Vagina (tissue), 2 donors: ENCODE measurements around the gene DUSP8. TPM values are rescaled to one million over a fixed set of nuclear protein-coding genes. Genes with fewer than 3 reads are reported as not detected.
"Not testable (repeated sequence)": the region's sequence is repeated elsewhere in the genome, so short reads cannot be mapped to it uniquely, and the experiment has no call there.

Experiments
- DNase-seq, 2 donors: peaks; one replicate each; pipeline ENCODE4 v3.0.0-alpha.2; 2017; ENCODE audit errors: extremely low spot score in 2 of 2
- H3K27ac ChIP-seq: fragments of 200-600 bp; sonication (generic); one replicate; pipeline ENCODE4 v1.5.1; 2019
- H3K27me3 ChIP-seq: fragments of 200-600 bp; sonication (generic); one replicate; pipeline ENCODE4 v1.5.1; 2019
- H3K36me3 ChIP-seq, 2 donors: fragments of 200-600 bp; sonication (generic); one replicate each; pipeline ENCODE4 v1.5.1; 2017 to 2019
- H3K4me1 ChIP-seq: fragments of 200-600 bp; sonication (generic); one replicate; pipeline ENCODE4 v1.5.1; 2019
- H3K4me3 ChIP-seq, 2 donors: fragments of 200-600 bp; sonication (generic); 1 replicate in 1 of 2; 2 replicates in 1 of 2; pipeline ENCODE4 v1.5.1; 2016 to 2019
- H3K9me3 ChIP-seq: fragments of 200-600 bp; sonication (generic); one replicate; pipeline ENCODE4 v1.5.1; 2019
- POLR2A ChIP-seq, 2 donors: fragments of 450-650 bp; IDR thresholded peaks; one replicate each; pipeline ENCODE4 v1.6.1; 2017; ENCODE audit warnings: antibody characterized with exemption in 2 of 2, mild to moderate bottlenecking in 2 of 2, moderate library complexity in 2 of 2
- POLR2AphosphoS5 ChIP-seq, 2 donors: sonication (generic); formaldehyde crosslinking; IDR thresholded peaks; one replicate each; pipeline ENCODE4 v1.9.0; 2017; ENCODE audit warnings: antibody characterized with exemption in 2 of 2, mild to moderate bottlenecking in 2 of 2, low read depth in 1 of 2; ENCODE audit not compliant: insufficient read depth in 1 of 2
- intact Hi-C: fragments of 100-400 bp; cut with DNase I; formaldehyde crosslinking; loops from one replicate; pipeline ENCODE4 v1.15.1; 2023
- total RNA-seq: library from RNA; depleted of rRNA; stranded (reverse); fragments of >200 nt; gene quantifications from one replicate; pipeline ENCODE4 v1.2.3, GENCODE V29; 2016
- TF ChIP-seq, protein P1 (sequence below), 3 experiments: fragments of 450-650 bp in 2 of 3; fragments of 200-600 bp in 1 of 3; sonication (generic) in 1 of 3; IDR thresholded peaks; one replicate each; pipeline ENCODE4 v1.5.1; 2017 to 2019; ENCODE audit warnings: antibody characterized with exemption in 3 of 3, mild to moderate bottlenecking in 2 of 3, moderate library complexity in 2 of 3

The DUSP8 gene
- total RNA-seq, 1 donor from 2014 or later, result 2.9 TPM

DNA sequence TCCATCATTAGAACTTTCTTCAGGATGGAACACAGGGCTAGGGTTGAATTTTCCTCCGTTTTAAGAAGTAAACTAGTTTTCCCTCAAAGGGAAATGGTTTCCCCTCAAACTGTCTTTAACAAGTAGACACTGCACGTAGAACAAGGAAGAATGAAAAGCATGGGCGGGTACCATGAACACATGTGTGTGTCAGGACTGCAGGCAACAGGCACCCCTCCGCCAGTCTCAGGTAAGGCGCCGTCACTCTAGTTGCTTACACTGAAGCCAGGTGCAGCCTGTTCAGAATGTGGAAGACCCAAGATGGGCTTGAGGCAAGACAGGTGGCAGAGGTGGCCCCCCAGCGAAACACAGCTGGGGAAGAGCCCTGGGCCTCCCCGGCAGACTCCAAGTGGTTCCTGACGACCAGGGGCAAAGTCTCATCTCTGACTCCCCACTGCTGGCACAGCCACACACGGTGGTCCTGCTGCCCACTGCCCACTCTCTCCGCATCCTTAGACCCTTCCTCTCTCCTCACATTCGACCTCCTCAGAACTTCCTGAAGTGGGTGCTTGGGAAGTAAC lies 60.1 kb downstream of the DUSP8 start:
- H3K36me3 ChIP-seq, result no peaks in the 10 kb centered on the region
- H3K4me1 ChIP-seq, result peaks cover 78% of the 10 kb centered on the region
- H3K4me3 ChIP-seq, result no peak overlapping the region
- intact Hi-C loops, result loop anchor here (10.0 kb wide), 1 partner anchor 207 kb away; the partner anchor contains the start of gene TOLLIP
- H3K27ac ChIP-seq, result no peak overlapping the region
- H3K9me3 ChIP-seq, result no peaks in the 10 kb centered on the region
- H3K27me3 ChIP-seq, result no peaks in the 10 kb centered on the region
- DNase-seq, result no peak
- TF ChIP-seq POLR2A (IDR thresholded peaks at IDR 0.05) (no peak), POLR2AphosphoS5 (IDR thresholded peaks at IDR 0.05; ENCODE audit: insufficient read depth in 1 of 2, low read depth in 1 of 2) (no peak)

- intact Hi-C loops, result loop anchor here (10.0 kb wide), 1 partner anchor 206 kb away; the partner anchor contains the start of gene TOLLIP
- TF ChIP-seq, protein P1, sequence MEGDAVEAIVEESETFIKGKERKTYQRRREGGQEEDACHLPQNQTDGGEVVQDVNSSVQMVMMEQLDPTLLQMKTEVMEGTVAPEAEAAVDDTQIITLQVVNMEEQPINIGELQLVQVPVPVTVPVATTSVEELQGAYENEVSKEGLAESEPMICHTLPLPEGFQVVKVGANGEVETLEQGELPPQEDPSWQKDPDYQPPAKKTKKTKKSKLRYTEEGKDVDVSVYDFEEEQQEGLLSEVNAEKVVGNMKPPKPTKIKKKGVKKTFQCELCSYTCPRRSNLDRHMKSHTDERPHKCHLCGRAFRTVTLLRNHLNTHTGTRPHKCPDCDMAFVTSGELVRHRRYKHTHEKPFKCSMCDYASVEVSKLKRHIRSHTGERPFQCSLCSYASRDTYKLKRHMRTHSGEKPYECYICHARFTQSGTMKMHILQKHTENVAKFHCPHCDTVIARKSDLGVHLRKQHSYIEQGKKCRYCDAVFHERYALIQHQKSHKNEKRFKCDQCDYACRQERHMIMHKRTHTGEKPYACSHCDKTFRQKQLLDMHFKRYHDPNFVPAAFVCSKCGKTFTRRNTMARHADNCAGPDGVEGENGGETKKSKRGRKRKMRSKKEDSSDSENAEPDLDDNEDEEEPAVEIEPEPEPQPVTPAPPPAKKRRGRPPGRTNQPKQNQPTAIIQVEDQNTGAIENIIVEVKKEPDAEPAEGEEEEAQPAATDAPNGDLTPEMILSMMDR (IDR thresholded peaks at IDR 0.05), result no peak
- no peak for TF ChIP-seq POLR2A (IDR thresholded peaks at IDR 0.05)
- no peak for DNase-seq
- no peak overlapping the region for H3K27ac ChIP-seq
- no peaks in the 10 kb centered on the region for H3K9me3 ChIP-seq
- H3K4me1 ChIP-seq, result peaks cover 78% of the 10 kb centered on the region
- H3K36me3 ChIP-seq, result no peaks in the 10 kb centered on the region
- H3K27me3 ChIP-seq, result no peaks in the 10 kb centered on the region
- no peak overlapping the region for H3K4me3 ChIP-seq
These were observed 61.1 kb downstream of the DUSP8 start for GRCh38 chr11:1510928-1511327.

- H3K36me3 ChIP-seq, H3K27ac ChIP-seq, DNase-seq, H3K27me3 ChIP-seq, H3K9me3 ChIP-seq, H3K4me3 ChIP-seq: not testable (repeated sequence)
- intact Hi-C loops, result loop anchor here (10.0 kb wide), 1 partner anchor 206 kb away; the partner anchor contains the start of gene TOLLIP
- H3K4me1 ChIP-seq, result peaks cover 78% of the 10 kb centered on the region
These were observed 61.7 kb downstream of the DUSP8 start for GRCh38 chr11:1510351-1510750.

GRCh38 chr11:1509626-1510255 lies 62.3 kb downstream of the DUSP8 start:
- DNase-seq, result no peak
- H3K36me3 ChIP-seq, result no peaks in the 10 kb centered on the region
- H3K27ac ChIP-seq, result no peak overlapping the region
- no peaks in the 10 kb centered on the region for H3K9me3 ChIP-seq
- H3K4me1 ChIP-seq, result peaks cover 78% of the 10 kb centered on the region
- TF ChIP-seq POLR2AphosphoS5 (IDR thresholded peaks at IDR 0.05; ENCODE audit: insufficient read depth in 1 of 2, low read depth in 1 of 2) (no peak), POLR2A (IDR thresholded peaks at IDR 0.05) (no peak)
- TF ChIP-seq, protein P1 (IDR thresholded peaks at IDR 0.05), result no peak
- no peak overlapping the region for H3K4me3 ChIP-seq
- H3K27me3 ChIP-seq, result no peaks in the 10 kb centered on the region
- intact Hi-C loops, result loop anchor here (10.0 kb wide), 1 partner anchor 205 kb away; the partner anchor contains the start of gene TOLLIP

GRCh38 chr11:1508986-1509385 lies 63.1 kb downstream of the DUSP8 start:
- no peaks in the 10 kb centered on the region for H3K27me3 ChIP-seq
- no peaks in the 10 kb centered on the region for H3K36me3 ChIP-seq
- H3K9me3 ChIP-seq, result no peaks in the 10 kb centered on the region
- no peak overlapping the region for H3K4me3 ChIP-seq
- H3K4me1 ChIP-seq, result peaks cover 78% of the 10 kb centered on the region
- TF ChIP-seq, protein P1 (IDR thresholded peaks at IDR 0.05), result no peak
- no peak for TF ChIP-seq POLR2A (IDR thresholded peaks at IDR 0.05)
- no peak for TF ChIP-seq POLR2AphosphoS5 (IDR thresholded peaks at IDR 0.05; ENCODE audit: insufficient read depth in 1 of 2, low read depth in 1 of 2)
- intact Hi-C loops, result no loop called here
- H3K27ac ChIP-seq, result no peak overlapping the region
- no peak for DNase-seq

- H3K27me3 ChIP-seq, result no peaks in the 10 kb centered on the region
- H3K9me3 ChIP-seq, result no peaks in the 10 kb centered on the region
- H3K4me3 ChIP-seq, result no peak overlapping the region
- no peak for DNase-seq
- TF ChIP-seq, protein P1 (IDR thresholded peaks at IDR 0.05), result no peak
- TF ChIP-seq POLR2A (IDR thresholded peaks at IDR 0.05) (no peak), POLR2AphosphoS5 (IDR thresholded peaks at IDR 0.05; ENCODE audit: insufficient read depth in 1 of 2, low read depth in 1 of 2) (no peak)
- intact Hi-C loops, result no loop called here
- H3K4me1 ChIP-seq, result peaks cover 78% of the 10 kb centered on the region
- H3K27ac ChIP-seq, result no peak overlapping the region
- no peaks in the 10 kb centered on the region for H3K36me3 ChIP-seq
These were observed 63.6 kb downstream of the DUSP8 start for GRCh38 chr11:1508491-1508891.
